Activated CD8-positive, alpha-beta T cell treated with anti-CD3 and anti-CD28 coated beads for 36 hours (primary cell): ENCODE measurements around the gene ACSF2. TPM values are rescaled to one million over a fixed set of nuclear protein-coding genes. Genes with fewer than 3 reads are reported as not detected.

Experiments used
- ATAC-seq: fragments of 200-7000 bp; cut with Tn5 transposase; one replicate; pipeline ENCODE4 v1.10.0; 2021; ENCODE audit warnings: mild to moderate bottlenecking, moderate library complexity
- CTCF ChIA-PET: fragments of 350-600 bp; sonication (Branson Sonifier 250); formaldehyde crosslinking; loops from one replicate; lab custom pipeline; 2021; ENCODE audit warnings: antibody characterized with exemption; lab: Charles Lee
- POLR2A ChIA-PET: fragments of 350-600 bp; sonication (Branson Sonifier 250); formaldehyde crosslinking; loops from one replicate; lab custom pipeline; 2021; ENCODE audit warnings: antibody characterized with exemption; lab: Charles Lee
- DNase-seq: peaks from one replicate; pipeline ENCODE4 v3.0.0-alpha.2; 2020
- H3K27ac Mint-ChIP-seq: one replicate; pipeline ENCODE4 v1.8.0; 2021; ENCODE audit warnings: mild to moderate bottlenecking, mixed read lengths
- H3K27me3 Mint-ChIP-seq: one replicate; pipeline ENCODE4 v1.8.0; 2021; ENCODE audit warnings: mixed read lengths
- H3K36me3 Mint-ChIP-seq: one replicate; pipeline ENCODE4 v1.8.0; 2021; ENCODE audit warnings: low read depth, mixed read lengths
- H3K4me1 Mint-ChIP-seq: one replicate; pipeline ENCODE4 v1.8.0; 2021; ENCODE audit warnings: low read depth, mixed read lengths
- H3K4me3 Mint-ChIP-seq: one replicate; pipeline ENCODE4 v1.8.0; 2021; ENCODE audit warnings: mild to moderate bottlenecking, moderate library complexity, mixed read lengths
- H3K9me3 Mint-ChIP-seq: one replicate; pipeline ENCODE4 v1.8.0; 2021; ENCODE audit warnings: mixed read lengths
- CTCF ChIP-seq: fragments of 200-600 bp; IDR thresholded peaks from one replicate; pipeline ENCODE4 v1.8.0; 2022; ENCODE audit warnings: antibody characterized with exemption, mild to moderate bottlenecking
- intact Hi-C: fragments of 100-400 bp; cut with micrococcal nuclease; formaldehyde crosslinking; loops from one replicate; pipeline ENCODE4 v1.10.0; 2022
- total RNA-seq, 2 experiments: library from RNA; stranded (reverse); gene quantifications; one replicate each; pipeline ENCODE4 v1.2.3, GENCODE V29; 2021

ACSF2 gene
- total RNA-seq, 2 experiments from 2014 or later = 14.5 to 17.5 TPM

- Mint-ChIP-seq H3K9me3 (no peaks in the 10 kb centered on the region), H3K4me1 (no peaks in the 10 kb centered on the region), H3K27ac (no peak overlapping the region), H3K27me3 (no peaks in the 10 kb centered on the region), H3K36me3 (no peaks in the 10 kb centered on the region), H3K4me3 (no peak overlapping the region)
- TF ChIP-seq CTCF = no peak
- no peak for ATAC-seq
- CTCF ChIA-PET = interaction anchor here (0.7 kb wide), 1 partner anchor 14 kb away, joined by 3 read pairs; no protein-coding TSS in a partner anchor
- POLR2A ChIA-PET = no interaction called here
- intact Hi-C loops = no loop called here
- no peak for DNase-seq
Measured at GRCh38 chr17:50519141-50519834, 93.3 kb downstream of the ACSF2 start.

GRCh38 chr17:50520483-50520882 lies 94.5 kb downstream of the ACSF2 start:
- no peaks in the 10 kb centered on the region for H3K9me3 Mint-ChIP-seq
- ATAC-seq = no peak
- H3K4me1 Mint-ChIP-seq = no peaks in the 10 kb centered on the region
- ChIA-PET CTCF (interaction anchor here (0.7 kb wide), 1 partner anchor 15 kb away, joined by 3 read pairs; no protein-coding TSS in a partner anchor), POLR2A (interaction anchor here (1.2 kb wide), 1 partner anchor 9 kb away, joined by 4 read pairs; no protein-coding TSS in a partner anchor)
- DNase-seq = no peak
- H3K27ac Mint-ChIP-seq = no peak overlapping the region
- no peaks in the 10 kb centered on the region for H3K36me3 Mint-ChIP-seq
- no peak for TF ChIP-seq CTCF
- intact Hi-C loops = no loop called here
- H3K4me3 Mint-ChIP-seq = no peak overlapping the region
- no peaks in the 10 kb centered on the region for H3K27me3 Mint-ChIP-seq

- no peak overlapping the region for H3K4me3 Mint-ChIP-seq
- no peak for DNase-seq
- H3K27ac Mint-ChIP-seq = no peak overlapping the region
- ChIA-PET CTCF (interaction anchor here (1.4 kb wide), 1 partner anchor 38 kb away, joined by 3 read pairs; no protein-coding TSS in a partner anchor), POLR2A (interaction anchor here (1.2 kb wide), 1 partner anchor 10 kb away, joined by 4 read pairs; no protein-coding TSS in a partner anchor)
- intact Hi-C loops = no loop called here
- no peaks in the 10 kb centered on the region for H3K9me3 Mint-ChIP-seq
- no peaks in the 10 kb centered on the region for H3K36me3 Mint-ChIP-seq
- TF ChIP-seq CTCF = no peak
- H3K27me3 Mint-ChIP-seq = no peaks in the 10 kb centered on the region
- ATAC-seq = no peak
- H3K4me1 Mint-ChIP-seq = no peaks in the 10 kb centered on the region
Measured at GRCh38 chr17:50521514-50521913, 95.5 kb downstream of the ACSF2 start.

- no peaks in the 10 kb centered on the region for H3K27me3 Mint-ChIP-seq
- no peaks in the 10 kb centered on the region for H3K4me1 Mint-ChIP-seq
- POLR2A ChIA-PET = no interaction called here
- CTCF ChIA-PET = interaction anchor here (1.4 kb wide), 1 partner anchor 40 kb away, joined by 3 read pairs; no protein-coding TSS in a partner anchor
- intact Hi-C loops = no loop called here
- H3K27ac Mint-ChIP-seq = no peak overlapping the region
- no peaks in the 10 kb centered on the region for H3K36me3 Mint-ChIP-seq
- H3K9me3 Mint-ChIP-seq = no peaks in the 10 kb centered on the region
- ATAC-seq = no peak
- no peak overlapping the region for H3K4me3 Mint-ChIP-seq
- TF ChIP-seq CTCF = no peak
- no peak for DNase-seq
Measured at GRCh38 chr17:50522766-50523165, 96.7 kb downstream of the ACSF2 start.

GRCh38 chr17:50523208-50523607 lies 97.2 kb downstream of the ACSF2 start:
- ChIA-PET CTCF (no interaction called here), POLR2A (no interaction called here)

More at GRCh38 chr17:50523208-50523607, 97.2 kb downstream of the ACSF2 start:
- no peaks in the 10 kb centered on the region for H3K4me1 Mint-ChIP-seq
- no peak overlapping the region for H3K27ac Mint-ChIP-seq
- ATAC-seq (no peak), DNase-seq (no peak)
- H3K27me3 Mint-ChIP-seq = no peaks in the 10 kb centered on the region
- no peaks in the 10 kb centered on the region for H3K36me3 Mint-ChIP-seq
- H3K9me3 Mint-ChIP-seq = no peaks in the 10 kb centered on the region
- intact Hi-C loops = no loop called here
- no peak overlapping the region for H3K4me3 Mint-ChIP-seq
- TF ChIP-seq CTCF = no peak
